Measurements from ENCODE around the gene RHOA. TPM values are rescaled to one million over a fixed set of nuclear protein-coding genes. Genes with fewer than 3 reads are reported as not detected.

RHOA gene
- total and polyA plus RNA-seq, 2 experiments from 2014 or later: 781 to 996 TPM

GRCh38 chr3:49346797-49347251, 65.0 kb downstream of the RHOA start:
- Histone ChIP-seq H3K79me2 (ENCODE audit: insufficient read depth) (no peaks in the 10 kb centered on the region), H4K20me1 (ENCODE audit: insufficient read depth) (no peaks in the 10 kb centered on the region), H3K4me1 (ENCODE audit: insufficient read depth) (peaks cover 39% of the 10 kb centered on the region), H3K9me2 (ENCODE audit: insufficient read depth) (no peaks in the 10 kb centered on the region), H3K27ac (peak overlapping the region; percentile 73), H2AFZ (no peak overlapping the region), H3K36me3 (ENCODE audit: low read depth) (no peaks in the 10 kb centered on the region), H3K9ac (no peak overlapping the region), H3F3A (ENCODE audit: insufficient read depth) (peaks cover 20% of the 10 kb centered on the region), H3K4me3 (peak overlapping the region; percentile 35; the same call in 1 of the 2 replicates), H3K9me3 (ENCODE audit: low read depth) (no peaks in the 10 kb centered on the region), H3K27me3 (replicated peaks; ENCODE audit: insufficient read depth) (no peaks in the 10 kb centered on the region), H3K4me2 (ENCODE audit: unreplicated experiment) (peak overlapping the region; percentile 13)
- no peak for TF ChIP-seq EZH2 (IDR thresholded peaks at IDR 0.05; ENCODE audit: insufficient read depth, poor library complexity, severe bottlenecking)
- no peak for TF ChIP-seq EZH2phosphoT487 (IDR thresholded peaks at IDR 0.05; ENCODE audit: insufficient read depth, low read depth)
- DNase-seq: peak; percentile 82
- in situ Hi-C loops (cut with MboI): no loop called here
- 68 to 71% methylated on average over 6 of the region's 6 CpGs for WGBS, 2 experiments (ENCODE audit: low coverage in 1 of 2, low lambda C conversion rate in 2 of 2, missing lambda C conversion rate in 2 of 2)

GRCh38 chr3:49343163-49343562, 68.6 kb downstream of the RHOA start:
- no peak overlapping the region for H3K9ac ChIP-seq
- no peak for TF ChIP-seq EZH2 (IDR thresholded peaks at IDR 0.05; ENCODE audit: insufficient read depth, poor library complexity, severe bottlenecking)
- no peak for TF ChIP-seq EZH2phosphoT487 (IDR thresholded peaks at IDR 0.05; ENCODE audit: insufficient read depth, low read depth)

GRCh38 chr3:49341996-49342395, 69.8 kb downstream of the RHOA start:
- H3K36me3 ChIP-seq (ENCODE audit: low read depth): no peaks in the 10 kb centered on the region
- peaks cover 24% of the 10 kb centered on the region for H3F3A ChIP-seq (ENCODE audit: insufficient read depth)
- no peaks in the 10 kb centered on the region for H3K9me2 ChIP-seq (ENCODE audit: insufficient read depth)
- H3K27ac ChIP-seq: no peak overlapping the region
- no peak overlapping the region for H3K4me2 ChIP-seq (ENCODE audit: unreplicated experiment)
- no peaks in the 10 kb centered on the region for H4K20me1 ChIP-seq (ENCODE audit: insufficient read depth)
- no peak overlapping the region for H2AFZ ChIP-seq
- no peak for DNase-seq
- no peak overlapping the region for H3K4me3 ChIP-seq
- no peak overlapping the region for H3K9ac ChIP-seq
- TF ChIP-seq EZH2phosphoT487 (IDR thresholded peaks at IDR 0.05; ENCODE audit: insufficient read depth, low read depth) (no peak), EZH2 (IDR thresholded peaks at IDR 0.05; ENCODE audit: insufficient read depth, poor library complexity, severe bottlenecking) (no peak)
- H3K4me1 ChIP-seq (ENCODE audit: insufficient read depth): peaks cover 33% of the 10 kb centered on the region
- H3K79me2 ChIP-seq (ENCODE audit: insufficient read depth): peaks cover 44% of the 10 kb centered on the region
- no peaks in the 10 kb centered on the region for H3K9me3 ChIP-seq (ENCODE audit: low read depth)
- in situ Hi-C loops (cut with MboI): no loop called here
- no peaks in the 10 kb centered on the region for H3K27me3 ChIP-seq (replicated peaks; ENCODE audit: insufficient read depth)
- WGBS, 2 experiments (ENCODE audit: low coverage in 1 of 2, low lambda C conversion rate in 2 of 2, missing lambda C conversion rate in 2 of 2): 97 to 100% methylated on average over 6 of the region's 6 CpGs

More at GRCh38 chr3:49343163-49343562, 68.6 kb downstream of the RHOA start:
- H3K9me3 ChIP-seq (ENCODE audit: low read depth): no peaks in the 10 kb centered on the region
- 95 to 100% methylated on average over 3 of the region's 3 CpGs for WGBS, 2 experiments (ENCODE audit: low coverage in 1 of 2, low lambda C conversion rate in 2 of 2, missing lambda C conversion rate in 2 of 2)
- no peaks in the 10 kb centered on the region for H3K9me2 ChIP-seq (ENCODE audit: insufficient read depth)
- no peaks in the 10 kb centered on the region for H3K36me3 ChIP-seq (ENCODE audit: low read depth)
- H3F3A ChIP-seq (ENCODE audit: insufficient read depth): peaks cover 29% of the 10 kb centered on the region
- H3K4me3 ChIP-seq: no peak overlapping the region
- H3K4me1 ChIP-seq (ENCODE audit: insufficient read depth): peaks cover 36% of the 10 kb centered on the region
- DNase-seq: no peak
- no peak overlapping the region for H3K4me2 ChIP-seq (ENCODE audit: unreplicated experiment)
- H4K20me1 ChIP-seq (ENCODE audit: insufficient read depth): no peaks in the 10 kb centered on the region
- no peaks in the 10 kb centered on the region for H3K27me3 ChIP-seq (replicated peaks; ENCODE audit: insufficient read depth)
- H2AFZ ChIP-seq: no peak overlapping the region
- in situ Hi-C loops (cut with MboI): no loop called here
- peaks cover 32% of the 10 kb centered on the region for H3K79me2 ChIP-seq (ENCODE audit: insufficient read depth)
- no peak overlapping the region for H3K27ac ChIP-seq

- Histone ChIP-seq H3F3A (ENCODE audit: insufficient read depth) (peaks cover 16% of the 10 kb centered on the region), H3K9me3 (ENCODE audit: low read depth) (no peaks in the 10 kb centered on the region), H3K9ac (peak within 1 kb of the TSS; percentile 86), H3K4me1 (ENCODE audit: insufficient read depth) (peaks cover 17% of the 10 kb centered on the region), H3K4me2 (ENCODE audit: unreplicated experiment) (peak within 1 kb of the TSS; percentile 98), H2AFZ (peak within 1 kb of the TSS; percentile 87), H4K20me1 (ENCODE audit: insufficient read depth) (no peaks in the 10 kb centered on the region), H3K4me3 (peak within 1 kb of the TSS; percentile 91), H3K27ac (peak within 1 kb of the TSS; percentile 83), H3K27me3 (replicated peaks; ENCODE audit: insufficient read depth) (no peaks in the 10 kb centered on the region), H3K79me2 (ENCODE audit: insufficient read depth) (peaks cover 62% of the 10 kb centered on the region), H3K36me3 (ENCODE audit: low read depth) (peaks cover 5% of the 10 kb centered on the region), H3K9me2 (ENCODE audit: insufficient read depth) (no peaks in the 10 kb centered on the region)
- in situ Hi-C loops (cut with MboI): no loop called here
- TF ChIP-seq EZH2phosphoT487 (IDR thresholded peaks at IDR 0.05; ENCODE audit: insufficient read depth, low read depth): no peak
- TF ChIP-seq EZH2 (IDR thresholded peaks at IDR 0.05; ENCODE audit: insufficient read depth, poor library complexity, severe bottlenecking): no peak
- WGBS, 2 experiments (ENCODE audit: low coverage in 1 of 2, low lambda C conversion rate in 2 of 2, missing lambda C conversion rate in 2 of 2): 1 to 3% methylated on average over 49 to 66 of the region's 70 CpGs
- peak; percentile 95 for DNase-seq
Measured at GRCh38 chr3:49339941-49340800, 71.6 kb downstream of the RHOA start, which contains the start of gene USP4. USP4 (minus strand) TSS chr3:49340053; CDS start chr3:49340024, 29 bp downstream.
